Neural crest cell (in vitro differentiated cells): ENCODE measurements around the gene GABPA. TPM values are rescaled to one million over a fixed set of nuclear protein-coding genes. Genes with fewer than 3 reads are reported as not detected.
A peak's percentile ranks its signal among the peaks of the same experiment; 100 is the strongest.
"Not testable (repeated sequence)": the region's sequence is repeated elsewhere in the genome, so short reads cannot be mapped to it uniquely, and the experiment has no call there.

Source experiments
- DNase-seq: peaks from one replicate; pipeline ENCODE4 v3.0.0; 2021; ENCODE audit warnings: low read depth, mixed read lengths, low spot score
- H3K27ac Mint-ChIP-seq: one replicate; pipeline ENCODE4 v1.8.0; 2021; ENCODE audit warnings: mild to moderate bottlenecking, mixed read lengths; ENCODE audit not compliant: unreplicated experiment
- H3K27me3 Mint-ChIP-seq: 2 replicates; pipeline ENCODE4 v1.8.0; 2021; ENCODE audit warnings: low read depth, mild to moderate bottlenecking, mixed read lengths
- H3K36me3 Mint-ChIP-seq: 2 replicates; pipeline ENCODE4 v1.8.0; 2021; ENCODE audit warnings: low read depth, mild to moderate bottlenecking, mixed read lengths
- H3K4me1 Mint-ChIP-seq: 2 replicates; pipeline ENCODE4 v1.8.0; 2021; ENCODE audit warnings: mixed read lengths
- H3K4me3 Mint-ChIP-seq: one replicate; pipeline ENCODE4 v1.8.0; 2021; ENCODE audit warnings: mild to moderate bottlenecking, mixed read lengths
- H3K9me3 Mint-ChIP-seq: 2 replicates; pipeline ENCODE4 v1.8.0; 2021; ENCODE audit warnings: mixed read lengths
- CTCF ChIP-seq: fragments of 200-600 bp; sonication (generic); conservative IDR thresholded peaks from 2 replicates; pipeline ENCODE4 v1.5.0; 2021; ENCODE audit warnings: antibody characterized with exemption, mild to moderate bottlenecking
- total RNA-seq: library from RNA; stranded (reverse); gene quantifications from 2 replicates; pipeline ENCODE4 v1.2.1, GENCODE V29; 2021

Gene GABPA
- total RNA-seq, 1 donor from 2014 or later = 23.3 TPM

DNA sequence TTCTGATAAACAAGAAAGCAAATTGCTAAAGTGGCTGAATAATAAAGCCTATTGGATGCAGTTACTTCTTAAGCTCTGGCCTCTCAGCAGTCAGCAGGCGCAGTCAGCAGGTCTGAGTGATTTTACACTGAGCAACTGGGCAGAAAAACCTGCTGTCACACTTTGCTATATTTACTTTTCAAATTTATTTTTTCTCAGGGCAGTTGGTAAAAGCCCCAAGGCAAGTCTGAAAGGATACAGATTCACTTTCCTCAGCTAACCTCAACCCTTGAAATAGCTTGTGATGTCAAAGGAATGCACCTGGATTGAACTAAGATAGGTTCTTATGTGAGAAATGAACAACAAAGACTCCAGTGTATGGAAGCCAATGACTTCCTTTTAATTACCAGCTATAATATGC lies 34.0 kb upstream of the GABPA start:
- peaks cover 15% of the 10 kb centered on the region for H3K36me3 Mint-ChIP-seq
- no peak overlapping the region for H3K27ac Mint-ChIP-seq
- no peaks in the 10 kb centered on the region for H3K4me1 Mint-ChIP-seq
- no peak for TF ChIP-seq CTCF
- DNase-seq = no peak
- H3K4me3 Mint-ChIP-seq = no peak overlapping the region
- no peaks in the 10 kb centered on the region for H3K27me3 Mint-ChIP-seq
- no peaks in the 10 kb centered on the region for H3K9me3 Mint-ChIP-seq

DNA sequence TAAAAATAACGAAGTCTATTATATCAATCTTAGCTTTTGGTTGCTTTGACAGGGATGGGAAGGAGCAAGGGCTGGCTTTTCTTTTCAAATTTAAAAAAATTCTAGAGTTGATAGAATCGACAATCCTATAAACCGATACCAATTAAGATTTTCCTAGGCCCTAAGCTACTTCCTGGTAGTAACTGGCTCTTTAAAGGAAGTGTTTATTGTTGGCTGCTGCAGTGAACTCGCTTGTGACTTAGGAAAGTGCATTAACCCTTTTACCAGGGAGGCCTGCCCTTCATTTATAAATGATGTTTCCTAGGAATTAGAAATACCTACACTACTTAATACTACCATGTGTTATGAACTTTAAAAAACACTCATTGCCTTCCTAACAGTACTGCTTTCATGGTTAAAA lies 33.2 kb upstream of the GABPA start:
- Mint-ChIP-seq H3K36me3 (peaks cover 15% of the 10 kb centered on the region), H3K27me3 (no peaks in the 10 kb centered on the region), H3K4me1 (no peaks in the 10 kb centered on the region), H3K27ac (no peak overlapping the region), H3K9me3 (no peaks in the 10 kb centered on the region), H3K4me3 (no peak overlapping the region)
- DNase-seq = no peak
- TF ChIP-seq CTCF = no peak

GRCh38 chr21:25708467-25709065 lies 26.2 kb upstream of the GABPA start:
- DNase-seq = peak; percentile 36
- H3K4me3 Mint-ChIP-seq = no peak overlapping the region
- H3K36me3 Mint-ChIP-seq = no peaks in the 10 kb centered on the region
- H3K27me3 Mint-ChIP-seq = no peaks in the 10 kb centered on the region
- TF ChIP-seq CTCF = peak; percentile 91
- H3K4me1 Mint-ChIP-seq = no peaks in the 10 kb centered on the region
- no peak overlapping the region for H3K27ac Mint-ChIP-seq
- H3K9me3 Mint-ChIP-seq = no peaks in the 10 kb centered on the region

DNA sequence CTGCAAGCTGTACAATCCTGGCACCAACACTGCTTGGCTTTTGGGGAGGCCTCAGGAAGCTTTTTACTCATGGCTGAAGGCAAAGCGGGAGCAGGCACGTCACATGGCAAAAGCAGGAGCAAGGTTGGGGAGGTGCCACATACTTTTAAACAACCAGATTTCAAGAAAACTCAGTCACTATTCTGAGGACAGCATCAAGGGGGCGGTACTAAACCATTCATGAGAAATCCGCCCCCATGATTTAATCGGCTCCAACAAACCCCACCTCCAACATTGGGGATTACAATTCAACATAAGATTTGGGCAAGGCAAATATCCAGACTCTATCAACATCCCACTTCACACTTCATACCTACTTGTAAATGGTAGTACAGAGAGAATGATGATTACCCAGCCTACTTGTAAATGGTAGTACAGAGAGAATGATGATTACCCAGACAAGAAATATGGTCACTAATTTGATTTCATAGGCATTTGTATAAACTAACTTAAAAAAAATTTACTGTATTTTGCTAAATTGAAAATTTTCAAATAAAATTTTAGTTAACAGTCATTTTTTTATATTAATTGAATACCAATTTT lies 25.0 kb upstream of the GABPA start:
- no peak for TF ChIP-seq CTCF
- Mint-ChIP-seq H3K36me3 (no peaks in the 10 kb centered on the region), H3K27ac (no peak overlapping the region), H3K4me1 (no peaks in the 10 kb centered on the region), H3K9me3 (no peaks in the 10 kb centered on the region), H3K27me3 (no peaks in the 10 kb centered on the region), H3K4me3 (no peak overlapping the region)
- DNase-seq = no peak

GRCh38 chr21:25710550-25710949 lies 24.2 kb upstream of the GABPA start:
- Mint-ChIP-seq H3K4me3 (no peak overlapping the region), H3K4me1 (no peaks in the 10 kb centered on the region), H3K36me3 (no peaks in the 10 kb centered on the region), H3K27ac (no peak overlapping the region), H3K27me3 (no peaks in the 10 kb centered on the region), H3K9me3 (no peaks in the 10 kb centered on the region)
- TF ChIP-seq CTCF = no peak
- DNase-seq = no peak

GRCh38 chr21:25714066-25714465 lies 20.7 kb upstream of the GABPA start:
- not testable (repeated sequence) for H3K27ac Mint-ChIP-seq, H3K4me3 Mint-ChIP-seq, H3K36me3 Mint-ChIP-seq, H3K27me3 Mint-ChIP-seq, H3K9me3 Mint-ChIP-seq, H3K4me1 Mint-ChIP-seq, DNase-seq
